H1 (cell line): ENCODE data around the gene DHX38. TPM values are rescaled to one million over a fixed set of nuclear protein-coding genes. Genes with fewer than 3 reads are reported as not detected.

Experiments
- CTCF ChIA-PET: fragments of 300-600 bp; sonication (Branson Sonifier 250); formaldehyde crosslinking; loops from one replicate; lab custom pipeline; 2021; ENCODE audit not compliant: partially characterized antibody; lab: Charles Lee
- POLR2A ChIA-PET: fragments of 300-600 bp; sonication (Branson Sonifier 250); formaldehyde crosslinking; loops from one replicate; lab custom pipeline; 2021; ENCODE audit warnings: inconsistent platforms; ENCODE audit not compliant: partially characterized antibody; lab: Charles Lee
- DNase-seq, 2 experiments: peaks; one replicate each; pipeline versions ENCODE4 v3.0.0 to v3.0.0-alpha.2; 2010 to 2022; ENCODE audit warnings: low spot score in 2 of 2, low read depth in 1 of 2, mixed read lengths in 1 of 2
- FAIRE-seq: peaks from 2 replicates; lab custom pipeline; 2011; peaks lifted over from hg19 to GRCh38; lab: Jason Lieb, UNC
- H2AFZ ChIP-seq: 2 replicates; pipeline ENCODE4 v1.8.1; 2012; ENCODE audit warnings: low read length, inconsistent platforms
- H2AK5ac ChIP-seq: 2 replicates; pipeline ENCODE4 v1.6.1; 2013; ENCODE audit warnings: low read depth, low read length
- H2BK120ac ChIP-seq: replicated peaks from 2 replicates; pipeline ENCODE3; 2013; ENCODE audit warnings: low read depth, low read length, inconsistent platforms
- H2BK12ac ChIP-seq: 2 replicates; pipeline ENCODE4 v1.6.1; 2013; ENCODE audit warnings: low read depth, low read length
- H2BK15ac ChIP-seq: 2 replicates; pipeline ENCODE4 v1.6.1; 2013; ENCODE audit warnings: low read length
- H2BK20ac ChIP-seq: 2 replicates; pipeline ENCODE4 v1.6.1; 2013; ENCODE audit warnings: low read length
- H2BK5ac ChIP-seq: 2 replicates; pipeline ENCODE4 v1.6.1; 2013; ENCODE audit warnings: low read depth, low read length
- H3K14ac ChIP-seq: 2 replicates; pipeline ENCODE4 v1.6.1; 2013; ENCODE audit warnings: inconsistent platforms; ENCODE audit not compliant: insufficient read length
- H3K18ac ChIP-seq: 2 replicates; pipeline ENCODE4 v1.6.1; 2013; ENCODE audit warnings: low read length; ENCODE audit errors: extremely low read depth
- H3K23ac ChIP-seq: 2 replicates; pipeline ENCODE4 v1.6.1; 2013; ENCODE audit warnings: inconsistent platforms; ENCODE audit not compliant: insufficient read length
- H3K23me2 ChIP-seq: 2 replicates; pipeline ENCODE4 v1.6.1; 2013; ENCODE audit warnings: low read depth, low read length
- H3K27ac ChIP-seq: 2 replicates; pipeline ENCODE4 v1.6.1; 2011; ENCODE audit warnings: low read depth, low read length, inconsistent platforms
- H3K27me3 ChIP-seq, 4 experiments: replicated peaks in 1 of 4; 1 replicate in 1 of 4; 2 replicates in 3 of 4; pipeline versions ENCODE4 v1.6.1 to v1.8.1; 2011 to 2013; ENCODE audit warnings: low read length in 3 of 4, mild to moderate bottlenecking in 3 of 4, inconsistent platforms in 2 of 4, mixed read lengths in 2 of 4, moderate library complexity in 1 of 4; ENCODE audit not compliant: control insufficient read depth in 3 of 4, insufficient read depth in 3 of 4; ENCODE audit errors: extremely low read depth in 1 of 4
- H3K36me3 ChIP-seq, 4 experiments: 2 replicates each; pipeline versions ENCODE4 v1.6.1 to v1.8.1; 2011 to 2013; ENCODE audit warnings: mild to moderate bottlenecking in 4 of 4, low read length in 3 of 4, moderate library complexity in 2 of 4, control low read depth in 1 of 4, inconsistent platforms in 1 of 4; ENCODE audit not compliant: insufficient read depth in 4 of 4, control insufficient read depth in 2 of 4
- H3K4ac ChIP-seq: replicated peaks from 2 replicates; pipeline ENCODE3; 2013; ENCODE audit warnings: low read length, low read depth, mixed read lengths, inconsistent platforms; ENCODE audit not compliant: insufficient read length
- H3K4me1 ChIP-seq, 4 experiments: replicated peaks in 1 of 4; 1 replicate in 1 of 4; 2 replicates in 3 of 4; pipeline versions ENCODE4 v1.6.1 to v1.8.1; 2011 to 2013; ENCODE audit warnings: low read length in 3 of 4, inconsistent platforms in 2 of 4, mixed read lengths in 1 of 4; ENCODE audit not compliant: insufficient read depth in 4 of 4, control insufficient read depth in 3 of 4
- H3K4me2 ChIP-seq, 2 experiments: 2 replicates each; pipeline versions ENCODE4 v1.6.1 to v1.8.1; 2011 to 2013; ENCODE audit warnings: low read depth in 2 of 2, low read length in 2 of 2, control low read depth in 1 of 2, inconsistent platforms in 1 of 2, mild to moderate bottlenecking in 1 of 2; ENCODE audit not compliant: insufficient read depth in 1 of 2
- H3K4me3 ChIP-seq, 4 experiments: fragments of 200-600, 300-600 bp in 1 of 4; sonication (generic), shearing (Covaris generic), sonication (Bioruptor Twin) in 1 of 4; 2 replicates each; pipeline versions ENCODE4 v1.5.1 to v1.8.1; 2011 to 2016; ENCODE audit warnings: low read length in 4 of 4, low read depth in 3 of 4, control low read depth in 2 of 4, inconsistent platforms in 2 of 4, mild to moderate bottlenecking in 2 of 4, mixed read lengths in 1 of 4, moderate library complexity in 1 of 4; ENCODE audit not compliant: insufficient read depth in 2 of 4; ENCODE audit errors: extremely low read depth in 1 of 4
- H3K56ac ChIP-seq: replicated peaks from 2 replicates; pipeline ENCODE3; 2013; ENCODE audit warnings: low read depth, mild to moderate bottlenecking, mixed read lengths, low read length, inconsistent platforms; ENCODE audit not compliant: insufficient read length
- H3K79me1 ChIP-seq: 2 replicates; pipeline ENCODE4 v1.6.1; 2013; ENCODE audit warnings: low read depth, low read length, control low read depth
- H3K79me2 ChIP-seq, 2 experiments: 2 replicates each; pipeline versions ENCODE4 v1.6.1 to v1.8.1; 2012 to 2013; ENCODE audit warnings: low read length in 2 of 2, mild to moderate bottlenecking in 2 of 2, inconsistent platforms in 1 of 2; ENCODE audit not compliant: insufficient read depth in 2 of 2, control insufficient read depth in 1 of 2
- H3K9ac ChIP-seq, 4 experiments: replicated peaks in 1 of 4; 1 replicate in 1 of 4; 2 replicates in 3 of 4; pipeline versions ENCODE4 v1.6.1 to v1.8.1; 2011 to 2013; ENCODE audit warnings: low read depth in 3 of 4, low read length in 3 of 4, control low read depth in 2 of 4, mild to moderate bottlenecking in 2 of 4, moderate library complexity in 2 of 4, inconsistent platforms in 1 of 4; ENCODE audit errors: extremely low read depth in 1 of 4
- H3K9me3 ChIP-seq, 2 experiments: 2 replicates each; pipeline versions ENCODE4 v1.6.1 to v1.8.1; 2012 to 2013; ENCODE audit warnings: mild to moderate bottlenecking in 2 of 2, moderate library complexity in 2 of 2, control low read depth in 1 of 2, inconsistent platforms in 1 of 2, low read depth in 1 of 2, low read length in 1 of 2, mixed read lengths in 1 of 2; ENCODE audit not compliant: insufficient read depth in 2 of 2
- H4K20me1 ChIP-seq, 2 experiments: replicated peaks in 1 of 2; 2 replicates each; pipeline versions ENCODE3 to v1.8.1; 2011 to 2013; ENCODE audit warnings: inconsistent platforms in 2 of 2, low read length in 2 of 2, mild to moderate bottlenecking in 1 of 2; ENCODE audit not compliant: insufficient read depth in 2 of 2, control insufficient read depth in 1 of 2
- H4K5ac ChIP-seq: 2 replicates; pipeline ENCODE4 v1.6.1; 2013; ENCODE audit warnings: low read length, low read depth, mixed read lengths, inconsistent platforms; ENCODE audit not compliant: insufficient read length
- H4K8ac ChIP-seq: 2 replicates; pipeline ENCODE4 v1.8.0; 2013; ENCODE audit warnings: mild to moderate bottlenecking, moderate library complexity, low read length, inconsistent platforms; ENCODE audit not compliant: insufficient read depth; ENCODE audit errors: extremely low read depth
- H4K91ac ChIP-seq: replicated peaks from 2 replicates; pipeline ENCODE3; 2013; ENCODE audit warnings: low read length, mixed read lengths, inconsistent platforms; ENCODE audit not compliant: insufficient read length
- CBX8 ChIP-seq: fragments of 300-800, 300-1000 bp; sonication (generic); IDR thresholded peaks from 2 replicates; pipeline ENCODE4 v1.7.1; 2016; ENCODE audit warnings: low read depth, low read length, borderline replicate concordance
- EP300 ChIP-seq, 2 experiments: IDR thresholded peaks; 1 replicate in 1 of 2; 2 replicates in 1 of 2; pipeline ENCODE4 v1.6.1; 2011 to 2012; ENCODE audit warnings: low read depth in 2 of 2, low read length in 2 of 2, mild to moderate bottlenecking in 2 of 2, borderline replicate concordance in 1 of 2, inconsistent platforms in 1 of 2, moderate library complexity in 1 of 2
- RFX5 ChIP-seq: IDR thresholded peaks from 2 replicates; pipeline ENCODE4 v1.6.1; 2011; ENCODE audit warnings: low read depth, low read length, improper control_type of control experiment, borderline replicate concordance
- TBP ChIP-seq: IDR thresholded peaks from 2 replicates; pipeline ENCODE4 v1.6.1; 2011; ENCODE audit warnings: low read depth, low read length, improper control_type of control experiment
- WGBS, 2 experiments: shearing (Covaris generic) in 1 of 2; methylation state at CpG; one replicate each; pipeline versions ENCODE4 v1.1.6 to v1.1.7; 2013 to 2015; ENCODE audit warnings: low lambda C conversion rate in 2 of 2, mixed read lengths in 2 of 2, inconsistent platforms in 1 of 2, low coverage in 1 of 2, missing lambda C conversion rate in 1 of 2; ENCODE audit not compliant: insufficient replicate concordance in 2 of 2, insufficient coverage in 1 of 2, insufficient read length in 1 of 2; ENCODE audit errors: extremely low coverage in 1 of 2, missing lambda C conversion rate in 1 of 2; 5-methylcytosine and 5-hydroxymethylcytosine counted together
- polyA plus RNA-seq, 7 experiments: library from polyadenylated mRNA; depleted of rRNA in 3 of 7; stranded (reverse) in 5 of 7; unstranded in 2 of 7; fragments of >200 nt in 5 of 7; fragments of 200-250 nt in 2 of 7; gene quantifications; 1 replicate in 5 of 7; 2 replicates in 1 of 7; 4 replicates in 1 of 7; pipeline versions ENCODE4 v1.2.1 to v1.2.3, GENCODE V29; 2011 to 2013; ENCODE audit warnings: missing spikeins in 2 of 7, mixed read lengths in 2 of 7
- total RNA-seq: library from RNA; stranded (reverse); fragmentation: NEBNext Ultra II Directional; extraction: Animal tissue kit (Norgen Biotek cat#: 25700); gene quantifications from 2 replicates; pipeline ENCODE4 v1.2.1, GENCODE V29; 2021

DHX38 gene
- total and polyA plus RNA-seq, 2 of the 8 experiments (the other 6 are each of a cell fraction or from before 2014, with no cell fraction given): 27.3 to 53.5 TPM

DNA sequence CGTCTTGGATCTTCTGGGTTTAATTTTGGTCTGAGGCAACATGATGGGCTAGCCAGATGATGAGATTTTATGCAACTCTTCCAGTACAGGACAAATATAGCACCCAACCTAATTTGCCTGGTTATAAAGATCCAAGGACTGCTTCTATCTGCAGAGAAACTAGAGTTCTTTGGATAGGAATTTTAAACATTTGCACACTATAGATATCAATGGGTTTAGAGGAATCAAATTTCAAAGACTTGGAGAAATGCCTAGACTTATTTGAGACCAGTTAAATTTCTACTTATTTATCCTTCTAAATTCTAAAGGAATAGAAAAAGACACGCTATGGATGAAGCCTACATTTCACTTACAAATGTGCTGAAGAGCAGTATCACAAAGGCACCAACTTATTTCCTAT, 65.7 kb downstream of the DHX38 start:
- Histone ChIP-seq H3K27ac (no peak overlapping the region), H3K4me2 (no peak overlapping the region), H2BK15ac (no peak overlapping the region), H3K9me3 (no peaks in the 10 kb centered on the region), H3K23ac (no peak overlapping the region), H3K4ac (no peak overlapping the region), H3K4me3 (no peak overlapping the region), H2AFZ (no peak overlapping the region)
- FAIRE-seq: no peak
- POLR2A ChIA-PET: no interaction called here
- no peak for TF ChIP-seq RFX5
- TF ChIP-seq CBX8: no peak
- TF ChIP-seq TBP: no peak
- TF ChIP-seq EP300 (IDR thresholded peaks at IDR 0.05; ENCODE audit: borderline replicate concordance in 1 of 2, low read depth in 2 of 2, low read length in 2 of 2): no peak
- TF ChIP-seq, all 59 proteins: peak for 0
- no peaks in the 10 kb centered on the region for H3K79me2 ChIP-seq
- no peak overlapping the region for H2BK5ac ChIP-seq
- no peaks in the 10 kb centered on the region for H3K23me2 ChIP-seq
- 66% methylated on average over 2 of the region's 2 CpGs; no CpG with 5 or more reads in 1 of the 2 experiments for WGBS, 2 experiments
- no peak overlapping the region for H4K5ac ChIP-seq
- H2BK20ac ChIP-seq: no peak overlapping the region
- no peak overlapping the region for H3K9ac ChIP-seq
- no peak overlapping the region for H3K56ac ChIP-seq
- no peaks in the 10 kb centered on the region for H3K36me3 ChIP-seq
- no peaks in the 10 kb centered on the region for H4K20me1 ChIP-seq
- no peak overlapping the region for H2BK12ac ChIP-seq
- H2AK5ac ChIP-seq: no peak overlapping the region
- H3K18ac ChIP-seq: no peak overlapping the region
- H3K4me1 ChIP-seq: peaks cover 0 to 6% (median 5%) of the 10 kb centered on the region in 4 experiments; a peak in 4 of 7 replicates
- no peaks in the 10 kb centered on the region for H3K79me1 ChIP-seq
- H2BK120ac ChIP-seq: no peak overlapping the region
- H3K14ac ChIP-seq: no peak overlapping the region
- H4K91ac ChIP-seq: no peak overlapping the region
- no peaks in the 10 kb centered on the region for H3K27me3 ChIP-seq
- CTCF ChIA-PET: no interaction called here
- no peak for DNase-seq
- H4K8ac ChIP-seq: no peak overlapping the region
